Activated CD8-positive, alpha-beta memory T cell treated with anti-CD3 and anti-CD28 coated beads, Interleukin-2, amount 50 U/mL, for 48 hours (primary cell): ENCODE data around the gene PFDN2.
"Not testable (repeated sequence)": the region's sequence is repeated elsewhere in the genome, so short reads cannot be mapped to it uniquely, and the experiment has no call there.

Experiments used
- DNase-seq: peaks from one replicate; pipeline ENCODE4 v3.0.0-alpha.2; 2020

The PFDN2 gene

DNA sequence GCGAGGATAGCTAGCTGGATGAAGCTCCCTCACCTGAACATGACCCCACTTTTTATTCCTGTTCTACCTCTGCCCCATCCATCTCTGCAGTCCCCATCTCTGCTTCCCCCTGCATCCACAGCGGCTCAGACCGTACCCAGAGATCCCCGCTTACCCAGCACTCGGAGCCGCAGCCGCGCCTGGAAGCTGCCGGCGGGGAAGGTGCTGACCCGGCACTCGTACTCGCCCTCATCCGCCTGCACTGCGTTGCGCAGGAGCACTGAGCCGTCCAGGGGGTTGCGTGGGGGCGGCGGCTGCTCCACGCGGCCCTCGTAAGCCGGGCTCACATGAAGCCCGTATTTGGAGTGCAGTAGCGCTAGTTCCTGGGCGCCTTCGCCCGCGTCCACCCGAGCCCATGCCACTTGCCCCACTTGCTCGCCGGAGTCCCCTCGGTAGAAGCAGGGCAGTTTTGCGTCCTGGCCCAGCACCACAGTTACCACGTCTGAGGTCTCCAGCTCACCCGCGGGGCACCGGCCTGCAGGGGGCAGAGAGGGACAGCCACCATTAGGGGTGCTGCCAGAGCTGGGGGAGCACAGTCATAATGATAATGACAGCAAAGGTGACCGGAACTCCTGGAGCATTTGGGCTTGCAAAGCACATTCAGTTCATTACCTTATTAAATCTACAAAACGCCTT lies 38.3 kb downstream of the PFDN2 start:
- no peak for DNase-seq

DNA sequence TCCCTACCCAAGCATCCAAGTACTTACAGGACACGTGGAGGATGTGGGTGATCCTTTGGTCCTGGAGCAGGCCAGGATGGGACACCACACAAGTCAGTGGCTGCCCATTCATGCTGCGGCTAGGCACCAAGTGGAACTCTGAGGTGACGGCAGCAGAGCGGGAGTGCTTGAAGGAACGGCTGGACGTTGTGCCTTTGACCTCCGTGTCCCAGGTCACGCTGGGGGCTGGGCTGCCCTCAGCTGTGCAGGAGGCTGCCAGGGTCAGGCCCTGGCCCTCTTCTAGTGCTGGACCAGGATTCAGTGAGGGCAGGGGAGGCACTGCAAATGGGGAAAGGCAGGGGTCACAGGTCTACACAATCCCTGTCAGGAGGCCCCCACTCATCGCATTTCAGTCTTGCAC lies 40.4 kb downstream of the PFDN2 start:
- DNase-seq = no peak

DNA sequence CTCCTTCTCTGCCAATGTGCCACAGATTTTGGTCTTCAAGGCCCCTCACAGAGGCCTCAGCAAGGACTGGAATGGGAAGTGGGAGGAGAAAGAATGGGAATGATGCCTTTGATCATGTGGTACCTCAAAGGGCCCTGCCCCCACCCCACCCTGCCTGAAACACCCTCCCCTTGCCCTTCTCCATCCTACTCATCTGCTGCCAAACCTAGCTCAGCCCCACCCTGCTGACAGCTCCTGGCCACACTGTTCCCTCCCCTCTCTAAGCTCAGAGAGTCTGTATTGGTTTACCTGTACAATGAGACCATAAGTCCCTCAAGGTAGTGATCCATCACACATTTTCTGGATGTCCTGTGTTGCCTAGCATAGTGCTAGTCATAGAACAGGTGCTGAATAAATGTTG lies 41.4 kb downstream of the PFDN2 start:
- DNase-seq = no peak

DNA sequence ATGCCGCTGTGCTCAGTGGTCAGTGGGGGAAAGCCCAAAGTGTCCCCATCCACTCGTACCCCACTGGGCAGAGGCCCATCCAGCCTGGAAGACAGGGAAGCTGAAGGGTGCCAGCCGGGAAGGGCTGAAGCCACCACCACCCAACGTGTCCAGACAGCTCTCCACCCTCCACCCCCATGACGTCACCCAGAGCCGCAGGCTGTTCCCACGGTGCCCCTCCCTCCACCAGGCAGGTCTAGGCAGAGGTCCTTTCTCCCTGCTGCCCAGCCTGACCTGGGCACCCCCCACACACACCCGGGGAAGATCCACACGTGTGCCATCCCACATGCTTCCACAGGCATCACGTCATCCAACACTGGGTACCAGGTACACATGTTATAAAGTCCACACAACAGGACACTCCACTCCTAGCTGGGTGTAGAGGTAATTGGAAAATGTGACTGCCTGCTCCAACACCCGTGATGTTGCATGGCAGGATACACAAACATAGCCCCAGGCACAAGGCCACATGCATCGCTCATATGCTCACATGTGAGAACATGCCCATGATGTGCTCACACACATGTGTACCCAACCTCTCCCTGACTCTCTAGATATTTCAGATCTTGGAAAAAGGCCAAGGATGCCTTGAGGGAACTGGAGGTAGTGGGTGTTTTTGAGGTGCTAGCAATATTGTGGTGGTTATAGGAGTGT lies 43.0 kb downstream of the PFDN2 start:
- DNase-seq = no peak

DNA sequence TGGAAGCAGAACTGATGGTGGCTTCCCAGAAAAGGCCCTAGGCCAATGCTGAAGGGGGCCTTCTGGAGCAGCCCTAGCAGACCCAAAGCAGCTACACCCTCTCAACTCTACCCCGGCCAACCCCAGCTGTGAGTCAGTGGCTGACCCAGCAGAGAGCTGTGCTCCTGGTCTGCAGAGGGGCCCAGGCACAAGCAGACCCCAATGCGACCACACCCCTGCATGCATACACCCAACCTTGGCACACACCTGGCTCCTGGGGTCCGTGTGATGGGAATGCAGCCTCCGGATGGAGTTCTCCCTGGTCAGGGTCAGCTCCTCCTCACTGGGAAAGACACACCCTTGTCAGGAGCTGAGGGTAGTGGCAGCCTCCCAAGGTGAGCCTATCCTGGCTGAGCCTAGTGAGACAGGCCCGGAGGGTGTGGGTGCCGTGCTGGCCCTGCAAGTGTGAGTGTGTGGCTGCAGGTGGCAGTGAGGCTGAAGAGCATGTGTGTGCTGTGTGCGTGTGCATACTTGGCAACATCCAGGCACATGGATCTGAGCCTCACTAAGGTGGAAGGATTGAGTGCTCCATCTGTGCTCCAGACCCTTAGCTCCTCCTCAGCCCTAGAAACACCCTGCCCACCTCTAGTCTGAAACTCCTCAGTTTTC lies 44.2 kb downstream of the PFDN2 start:
- DNase-seq = no peak

DNA sequence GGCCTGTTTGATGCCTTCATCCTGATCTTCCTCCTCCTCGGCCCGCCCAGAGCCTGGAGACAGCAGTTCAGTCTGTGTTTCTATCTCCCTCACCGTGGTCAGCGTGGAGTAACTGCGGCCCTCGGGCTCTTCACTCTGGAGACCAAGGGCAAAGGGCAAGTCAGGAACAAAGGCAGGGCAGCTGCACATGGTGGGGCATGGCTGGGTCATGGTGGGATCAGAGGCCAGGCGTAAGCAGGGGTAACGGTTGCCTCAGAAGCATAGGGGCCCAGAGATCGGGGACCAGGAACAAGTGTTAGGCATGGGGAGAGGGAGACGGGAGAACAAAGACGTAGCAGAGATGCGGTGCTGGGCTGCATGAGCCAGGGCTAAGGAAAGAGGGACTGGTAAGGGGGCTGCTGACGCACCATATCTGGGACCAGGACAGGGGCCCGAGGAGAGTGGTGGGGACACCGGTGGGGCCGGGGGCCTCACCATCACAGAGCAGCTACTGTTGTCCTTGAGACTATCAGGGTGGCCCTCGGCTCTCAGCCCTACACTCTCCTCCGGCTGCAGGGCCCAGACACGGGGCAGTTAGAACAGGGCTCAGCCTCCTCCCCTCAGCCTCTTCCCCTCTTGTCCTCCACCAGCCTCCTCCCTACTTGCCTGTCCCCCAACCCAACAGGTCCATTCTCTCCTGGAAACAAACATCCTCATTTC lies 44.9 kb downstream of the PFDN2 start:
- no peak for DNase-seq

DNA sequence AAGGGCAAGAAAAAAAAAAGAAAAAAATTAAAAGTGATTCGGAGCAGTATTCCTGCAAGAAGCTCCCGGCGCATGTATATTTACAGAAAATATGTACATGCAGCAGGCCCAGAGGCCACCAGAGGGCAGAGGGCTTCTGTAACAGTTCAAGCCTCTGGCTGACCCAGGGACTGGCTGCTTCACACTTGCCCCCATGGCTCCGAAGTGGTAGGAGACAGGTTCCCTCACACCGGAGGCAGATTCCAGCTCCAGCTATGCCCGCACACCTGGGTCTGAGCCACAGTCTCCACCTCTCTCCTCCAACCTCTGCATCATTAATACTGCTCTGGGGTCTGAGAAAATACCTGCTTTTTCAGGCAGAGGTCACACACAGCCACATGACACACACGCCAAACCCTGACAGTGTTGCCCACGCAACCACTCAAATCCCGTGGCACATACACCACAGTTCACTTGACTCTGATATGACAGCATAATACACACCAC lies 45.9 kb downstream of the PFDN2 start:
- peak; percentile 68 for DNase-seq

DNA sequence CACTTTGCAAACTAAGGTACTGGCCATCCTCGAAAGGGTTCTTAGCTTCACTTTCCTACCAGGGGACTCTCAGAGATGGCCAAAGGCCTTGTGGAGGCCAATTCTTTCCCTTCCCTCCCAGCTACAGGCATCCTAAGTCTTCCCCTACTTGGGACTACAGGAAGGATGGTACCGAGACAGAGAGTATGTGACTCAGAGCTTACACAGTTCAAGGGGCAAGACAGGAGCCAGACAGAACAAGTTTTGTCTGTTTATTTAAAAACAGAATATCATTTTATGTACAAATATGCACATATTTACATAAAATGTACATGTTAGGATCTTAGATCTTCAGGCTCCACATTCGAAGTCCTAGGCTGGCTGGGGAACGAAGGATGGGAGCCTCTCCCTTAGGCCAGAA lies 47.1 kb downstream of the PFDN2 start:
- DNase-seq = no peak

DNA sequence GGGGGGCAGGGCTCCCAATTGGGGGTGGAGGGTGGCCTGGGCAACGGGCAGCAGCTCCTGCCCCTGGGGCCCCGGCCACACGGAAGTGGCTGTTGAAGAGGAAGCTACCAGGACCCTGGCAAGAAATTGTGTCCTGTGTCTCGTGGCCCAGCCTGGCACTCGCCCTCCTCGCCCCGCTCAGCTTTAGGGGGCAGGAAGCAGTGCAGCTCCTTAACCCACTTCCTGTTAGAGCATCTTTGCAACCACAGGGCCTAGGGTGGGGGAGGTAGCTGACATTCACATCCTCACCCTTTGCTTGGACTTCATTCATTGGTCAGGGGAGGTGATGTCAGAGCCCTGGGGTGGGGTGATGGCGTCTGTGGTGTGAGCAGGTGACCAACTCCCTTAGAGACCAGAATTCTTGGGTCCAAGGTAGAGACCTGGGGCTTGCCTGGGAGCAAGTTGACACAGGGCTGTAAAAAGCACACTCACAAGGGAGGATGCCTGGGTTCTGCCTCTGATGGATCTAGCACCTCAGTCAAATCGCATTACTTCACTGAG lies 48.0 kb downstream of the PFDN2 start, which contains the start of gene ARHGAP30:
ARHGAP30 (minus strand) TSS at position 161 of the 540 bp plus-strand sequence. CDS start 267 bp downstream, outside the sequence.
- peak; percentile 86 for DNase-seq

DNA sequence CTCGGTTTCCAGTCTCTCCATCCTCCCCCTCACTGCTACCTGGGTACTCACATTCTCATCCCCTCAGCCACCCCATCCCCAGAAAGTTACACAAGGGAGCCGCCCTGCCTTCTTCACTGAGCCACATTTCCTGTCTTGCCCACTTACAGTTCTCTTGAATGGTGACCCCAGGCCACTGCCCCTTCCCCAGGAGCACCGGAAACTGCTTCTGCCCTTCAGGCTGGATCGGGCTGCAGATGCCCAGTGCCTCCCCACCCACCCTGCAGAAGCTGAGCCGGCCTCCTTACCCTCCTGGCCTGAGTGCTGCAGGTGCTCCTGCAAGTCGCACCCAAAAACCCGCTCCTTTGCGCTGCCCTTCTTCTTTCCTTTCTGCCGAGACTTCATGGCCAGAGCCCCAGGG lies 48.6 kb downstream of the PFDN2 start:
- peak; percentile 66 for DNase-seq

DNA sequence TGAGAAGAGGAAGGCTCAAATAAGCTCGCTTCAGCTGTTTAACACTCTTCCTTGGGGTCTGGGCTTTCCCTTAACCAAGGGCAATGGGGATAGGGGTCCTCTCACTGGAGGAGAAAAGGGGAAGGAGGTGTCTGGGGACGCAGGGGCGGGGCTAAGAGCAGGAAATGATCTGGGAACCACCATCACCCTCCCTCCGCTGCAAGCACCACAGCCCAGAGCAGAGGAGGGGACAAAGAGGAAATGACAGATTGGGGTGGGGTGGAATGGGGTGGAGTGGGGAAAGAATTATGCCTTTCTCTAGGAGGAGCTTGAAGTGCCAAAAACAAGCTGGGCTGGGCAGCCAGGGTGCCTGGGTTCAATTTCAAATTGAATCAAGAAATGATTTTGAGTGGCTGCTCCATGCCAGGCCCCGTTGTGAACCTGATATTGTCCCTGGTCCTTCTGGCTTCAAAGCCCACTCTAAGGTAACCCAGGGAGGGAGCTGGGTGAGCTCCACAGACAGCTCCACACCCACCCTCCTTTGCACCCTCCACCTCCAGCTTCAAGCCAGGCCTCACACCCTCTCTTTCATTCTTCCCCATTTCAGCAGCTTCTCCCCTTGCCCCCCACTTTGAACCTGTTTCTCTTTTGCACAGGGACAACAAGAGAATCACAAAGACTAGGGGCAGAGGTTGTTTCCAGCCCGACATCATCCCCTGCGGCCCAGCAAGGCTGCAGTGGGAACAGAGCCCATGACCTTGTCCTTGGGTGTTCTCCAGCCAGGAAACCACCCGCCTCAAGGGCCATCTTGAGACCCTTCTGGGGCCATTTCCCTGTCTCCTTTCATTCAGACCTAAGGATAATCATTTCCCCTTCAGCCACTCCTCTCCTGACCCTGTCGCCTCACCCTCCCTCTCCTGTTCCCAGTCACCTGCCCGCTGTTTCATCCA lies 49.3 kb downstream of the PFDN2 start:
- DNase-seq = peak; percentile 84

DNA sequence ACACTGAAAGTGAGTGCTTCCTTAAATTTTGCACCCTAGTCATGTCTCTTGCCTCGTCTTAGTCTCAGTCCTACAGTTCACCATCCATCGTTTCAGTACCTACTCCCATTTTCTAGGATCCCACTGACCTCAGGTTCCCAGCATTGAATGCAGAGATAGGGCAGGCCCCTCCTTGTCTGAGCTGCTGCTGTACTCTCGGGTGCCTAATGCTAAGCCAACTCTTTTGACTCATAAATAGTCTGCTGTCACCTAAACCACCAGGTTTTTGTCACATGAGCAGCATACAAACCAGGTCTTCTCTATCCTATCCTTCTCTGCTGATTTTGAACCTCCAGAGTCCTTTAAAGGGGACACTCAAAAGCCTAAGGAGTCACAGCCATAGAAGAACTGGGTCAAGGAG lies 51.1 kb downstream of the PFDN2 start:
- no peak for DNase-seq

DNA sequence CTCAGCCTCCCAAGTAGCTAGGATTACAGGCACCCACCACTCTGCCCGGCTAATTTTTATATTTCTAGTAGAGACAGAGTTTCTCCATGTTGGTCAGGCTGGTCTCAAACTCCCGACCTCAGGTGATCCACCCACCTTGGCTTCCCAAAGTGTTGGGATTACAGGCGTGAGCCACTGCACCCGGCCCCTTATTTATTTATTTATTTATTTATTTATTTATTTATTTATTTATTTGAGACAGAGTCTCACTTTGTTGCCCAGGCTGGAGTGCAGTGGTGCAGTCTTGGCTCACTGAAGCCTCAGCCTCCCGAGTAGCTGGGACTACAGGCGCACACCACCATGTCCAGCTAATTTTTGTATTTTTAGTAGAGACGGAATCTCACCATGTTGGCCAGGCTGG lies 52.2 kb downstream of the PFDN2 start:
- not testable (repeated sequence) for DNase-seq

DNA sequence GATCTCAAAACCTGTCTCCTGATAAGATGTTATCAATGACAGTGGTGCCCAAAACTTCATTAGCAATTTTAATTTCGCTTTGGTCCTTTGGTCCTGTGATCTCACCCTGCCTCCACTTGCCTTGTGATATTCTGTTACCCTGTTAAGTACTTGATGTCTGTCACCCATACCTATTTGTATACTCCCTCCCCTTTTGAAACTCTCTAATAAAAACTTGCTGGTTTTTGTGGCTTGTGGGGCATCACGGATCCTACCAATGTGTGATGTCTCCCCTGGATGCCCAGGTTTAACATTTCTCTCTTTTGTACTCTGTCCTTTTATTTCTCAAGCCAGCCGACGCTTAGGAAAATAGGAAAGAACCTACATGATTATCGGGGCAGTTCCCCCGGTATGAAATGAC lies 53.9 kb downstream of the PFDN2 start:
- not testable (repeated sequence) for DNase-seq

DNA sequence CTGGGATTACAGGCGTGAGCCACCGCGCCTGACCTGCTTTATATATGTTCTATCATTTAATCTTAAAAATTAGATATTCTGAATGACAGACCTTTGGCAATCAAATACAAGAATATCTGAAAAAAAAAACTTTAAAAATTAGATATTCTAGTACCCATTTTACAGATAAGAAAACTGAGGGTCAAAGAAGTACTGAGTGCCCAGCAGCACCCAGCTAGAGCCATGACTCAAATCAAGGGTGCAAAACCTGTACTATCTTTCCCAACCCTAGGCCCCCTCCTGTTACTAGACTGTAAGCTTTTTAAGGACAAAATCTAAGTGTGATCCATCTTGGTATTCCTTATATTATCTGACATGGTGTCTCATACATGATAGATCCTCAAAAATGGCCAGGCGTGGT lies 56.4 kb downstream of the PFDN2 start:
- no peak for DNase-seq

DNA sequence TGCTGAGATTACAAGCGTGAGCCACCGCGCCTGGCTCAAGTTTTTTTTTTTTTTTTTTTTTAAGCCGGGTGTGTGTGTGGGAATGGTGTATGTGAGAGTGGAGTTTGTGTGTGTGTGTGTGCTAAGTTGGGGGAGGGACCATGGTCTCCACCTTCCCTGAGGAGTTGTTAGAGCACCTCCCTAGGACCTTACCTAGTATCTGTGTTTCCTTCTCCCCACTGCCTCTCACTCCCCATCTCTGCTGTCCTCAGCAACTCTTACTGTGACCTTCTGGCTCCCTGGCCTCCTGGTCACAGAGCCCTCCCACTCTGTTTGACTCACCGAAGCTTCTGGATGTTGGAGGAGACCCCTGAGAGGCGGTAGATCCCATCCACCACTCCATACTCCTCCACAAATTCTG lies 58.5 kb downstream of the PFDN2 start:
- no peak for DNase-seq

DNA sequence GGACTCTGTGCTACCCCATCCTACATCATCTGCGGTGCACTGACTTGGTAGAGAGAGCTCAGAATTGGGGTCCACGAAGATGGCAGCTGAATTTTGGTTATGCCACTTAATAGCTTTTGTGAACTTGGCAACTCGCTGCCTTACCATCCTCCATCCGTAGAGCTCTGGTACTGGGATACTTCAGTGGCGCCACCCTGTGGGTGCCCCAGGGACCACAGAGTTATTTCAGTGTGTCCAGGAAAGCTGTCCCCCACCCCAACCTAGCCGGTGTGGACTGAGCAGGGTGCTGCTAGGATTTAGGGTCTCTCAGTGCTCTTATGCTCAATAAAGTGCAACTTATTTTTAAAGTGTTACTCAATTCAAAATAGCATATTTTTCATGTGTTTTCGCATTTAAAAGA lies 63.0 kb downstream of the PFDN2 start:
- no peak for DNase-seq

DNA sequence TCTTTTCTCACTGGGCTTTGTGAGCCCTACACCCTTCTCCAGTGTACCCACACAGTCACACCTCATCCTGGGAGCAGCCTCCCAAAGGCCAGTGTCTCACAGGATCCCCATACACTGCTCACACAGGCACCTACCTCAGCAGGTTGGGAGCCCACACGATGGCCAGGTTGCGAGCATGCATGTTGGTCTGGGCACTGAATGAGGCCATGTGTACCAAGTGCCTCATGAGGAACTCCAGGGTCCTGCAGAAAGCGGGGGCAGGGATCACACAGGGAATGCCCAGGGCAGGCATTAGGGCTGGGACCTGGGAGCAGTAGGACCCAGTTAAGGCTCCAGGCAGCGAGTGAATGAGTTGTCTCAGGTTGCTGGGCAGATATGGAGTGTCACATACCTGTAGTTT lies 63.6 kb downstream of the PFDN2 start:
- DNase-seq = no peak

DNA sequence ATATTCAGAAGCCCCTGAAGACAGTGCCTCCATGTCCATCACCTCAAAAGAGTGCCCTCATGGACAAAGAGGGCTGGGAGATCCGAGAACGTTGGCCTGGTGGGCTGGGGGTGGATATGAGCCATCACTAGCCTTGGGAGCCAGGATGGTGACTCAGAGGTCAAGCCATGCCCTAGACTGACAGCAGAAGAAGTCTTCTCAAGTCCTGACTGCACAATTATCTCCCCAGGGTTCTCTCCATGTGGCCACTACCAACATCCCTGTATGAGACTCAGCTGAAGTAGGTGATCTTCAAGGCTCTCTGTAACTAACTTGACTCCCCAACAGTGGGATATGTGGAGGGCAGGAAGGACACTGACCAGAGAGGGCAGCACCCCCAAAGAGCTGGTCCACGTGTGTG lies 64.9 kb downstream of the PFDN2 start:
- no peak for DNase-seq

DNA sequence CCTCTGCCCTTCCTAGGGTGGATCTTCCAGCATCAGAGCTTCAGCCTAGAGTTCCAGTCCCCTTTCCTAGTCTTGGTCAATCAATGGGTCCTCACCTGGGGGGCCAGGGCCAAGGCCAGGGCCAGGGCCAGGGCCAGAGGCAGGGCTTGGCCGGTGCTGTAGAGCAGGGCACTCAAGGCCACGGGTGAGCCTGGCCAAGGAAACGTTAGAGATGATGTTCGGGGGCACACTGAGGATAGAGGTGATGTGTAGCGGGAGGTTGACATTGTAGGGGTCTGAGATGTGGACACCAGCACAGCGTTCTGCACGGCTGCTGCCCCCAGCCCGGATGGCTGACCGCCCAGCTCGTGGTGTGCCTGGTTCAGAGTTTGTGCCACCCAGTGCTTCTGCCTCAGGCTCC lies 66.6 kb downstream of the PFDN2 start:
- no peak for DNase-seq
